Testis (tissue), 2 donors: ENCODE measurements around the gene ANO1.

ENCODE experiments used
- CTCF ChIP-seq, 3 experiments: fragments of 450-650 bp in 2 of 3; fragments of 200-600 bp in 1 of 3; sonication (generic) in 1 of 3; IDR thresholded peaks; one replicate each; pipeline ENCODE4 v1.5.1; 2016 to 2019; ENCODE audit warnings: antibody characterized with exemption in 3 of 3, mild to moderate bottlenecking in 2 of 3, moderate library complexity in 1 of 3
- POLR2A ChIP-seq: fragments of 450-650 bp; IDR thresholded peaks from one replicate; pipeline ENCODE4 v1.6.1; 2017; ENCODE audit warnings: antibody characterized with exemption, mild to moderate bottlenecking, moderate library complexity

GRCh38 chr11:70180906-70181305 is 102.8 kb downstream of the ANO1 start:
- TF ChIP-seq CTCF (IDR thresholded peaks at IDR 0.05) (no peak), POLR2A (no peak)
